GM23338 (cell line): ENCODE data around the gene APOBR.

ENCODE experiments used
- CTCF ChIP-seq, 2 experiments: fragments of 200-600 bp in 1 of 2; sonication (generic) in 1 of 2; conservative IDR thresholded peaks; 2 replicates each; pipeline versions ENCODE4 v1.5.1 to v1.6.1; 2016 to 2017; ENCODE audit warnings: antibody characterized with exemption in 2 of 2, low read depth in 2 of 2, mild to moderate bottlenecking in 2 of 2, moderate library complexity in 1 of 2
- EZH2 ChIP-seq: fragments of 200-600 bp; sonication (generic); IDR thresholded peaks from one replicate; pipeline ENCODE4 v1.8.0; 2017; ENCODE audit warnings: antibody characterized with exemption, mild to moderate bottlenecking, low read depth; ENCODE audit not compliant: unreplicated experiment

GRCh38 chr16:28482026-28482425 is 12.4 kb upstream of the APOBR start:
- TF ChIP-seq CTCF (conservative IDR thresholded peaks at IDR 0.05; ENCODE audit: low read depth in 2 of 2) = no peak
- TF ChIP-seq EZH2 = no peak
